NCI-H1048 (cell line): ENCODE measurements around the gene C20orf173.

ENCODE experiments used
- DNase-seq: peaks from one replicate; lab custom pipeline; 2025; lab: John Stamatoyannopoulos, UW

Gene C20orf173

DNA sequence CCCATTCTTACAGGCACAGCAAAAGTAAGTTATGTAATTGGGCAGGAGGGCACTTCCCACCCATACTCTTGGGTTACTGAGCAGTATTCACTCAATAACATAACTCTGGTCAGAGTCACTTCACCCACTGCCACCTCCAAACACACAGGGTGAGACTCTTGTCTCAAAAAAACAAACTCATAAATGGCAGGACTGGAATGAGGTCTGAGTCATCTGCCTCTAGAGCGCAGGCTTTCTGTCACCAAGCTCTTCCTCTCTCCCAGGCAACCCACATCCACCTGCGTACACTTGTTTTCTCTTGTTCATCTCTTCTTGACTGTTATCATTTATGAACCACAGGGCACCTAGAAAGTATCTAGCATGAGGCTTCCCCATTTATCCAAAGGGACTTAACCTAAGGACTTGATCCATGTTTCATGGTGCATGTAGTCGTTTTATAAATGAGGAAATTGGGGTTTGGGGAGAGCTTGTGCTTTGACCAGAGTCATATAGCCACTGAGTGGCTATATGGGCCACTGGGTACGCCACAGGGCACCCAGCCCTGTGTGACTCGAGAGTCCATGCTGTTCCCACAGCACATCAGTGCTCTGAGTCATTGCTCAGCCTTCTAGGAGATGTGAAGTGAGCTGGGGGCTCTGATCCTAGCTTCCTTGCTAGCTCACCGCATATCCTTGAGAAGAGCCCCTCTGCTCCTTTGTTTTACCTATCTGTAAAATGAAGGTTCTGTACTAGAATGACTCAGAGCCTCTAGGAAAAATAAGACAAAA lies 22.4 kb downstream of the C20orf173 start:
- no peak for DNase-seq

DNA sequence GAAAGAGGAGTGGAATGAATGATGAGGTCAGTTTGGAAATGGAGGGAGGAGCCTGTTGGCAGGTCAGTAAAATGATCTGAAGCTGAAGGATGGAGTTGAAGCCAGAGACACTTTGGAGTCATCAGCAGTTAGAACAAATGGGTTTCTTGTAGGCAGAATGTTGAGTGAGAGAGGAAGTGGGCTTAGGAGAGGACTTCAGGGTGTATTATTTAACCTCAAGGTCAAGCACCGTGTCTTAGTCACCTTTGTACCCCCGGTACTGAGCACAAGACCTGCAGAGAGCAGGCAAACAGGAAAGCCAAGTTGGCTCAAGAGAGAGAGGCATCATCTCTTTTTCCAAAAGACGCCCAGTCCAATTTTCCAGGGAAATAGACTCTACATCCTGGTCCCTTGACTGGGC lies 23.3 kb downstream of the C20orf173 start:
- DNase-seq = no peak

DNA sequence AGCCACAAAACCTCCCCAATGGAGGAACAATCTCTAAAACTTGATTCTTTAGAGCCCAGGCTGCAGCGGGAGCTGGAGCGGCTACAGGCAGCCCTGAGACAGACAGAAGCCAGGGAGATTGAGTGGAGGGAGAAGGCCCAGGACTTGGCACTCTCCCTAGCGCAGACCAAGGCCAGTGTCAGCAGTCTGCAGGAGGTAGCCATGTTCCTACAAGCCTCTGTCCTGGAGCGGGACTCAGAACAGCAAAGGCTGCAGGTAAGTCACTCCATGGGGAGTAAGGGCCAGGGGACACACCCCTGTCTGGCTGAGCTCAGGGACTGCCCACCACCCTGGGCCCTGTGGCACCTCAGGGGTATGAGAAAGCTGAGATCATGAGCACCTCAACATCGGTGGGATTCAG lies 24.7 kb downstream of the C20orf173 start:
- DNase-seq = no peak

DNA sequence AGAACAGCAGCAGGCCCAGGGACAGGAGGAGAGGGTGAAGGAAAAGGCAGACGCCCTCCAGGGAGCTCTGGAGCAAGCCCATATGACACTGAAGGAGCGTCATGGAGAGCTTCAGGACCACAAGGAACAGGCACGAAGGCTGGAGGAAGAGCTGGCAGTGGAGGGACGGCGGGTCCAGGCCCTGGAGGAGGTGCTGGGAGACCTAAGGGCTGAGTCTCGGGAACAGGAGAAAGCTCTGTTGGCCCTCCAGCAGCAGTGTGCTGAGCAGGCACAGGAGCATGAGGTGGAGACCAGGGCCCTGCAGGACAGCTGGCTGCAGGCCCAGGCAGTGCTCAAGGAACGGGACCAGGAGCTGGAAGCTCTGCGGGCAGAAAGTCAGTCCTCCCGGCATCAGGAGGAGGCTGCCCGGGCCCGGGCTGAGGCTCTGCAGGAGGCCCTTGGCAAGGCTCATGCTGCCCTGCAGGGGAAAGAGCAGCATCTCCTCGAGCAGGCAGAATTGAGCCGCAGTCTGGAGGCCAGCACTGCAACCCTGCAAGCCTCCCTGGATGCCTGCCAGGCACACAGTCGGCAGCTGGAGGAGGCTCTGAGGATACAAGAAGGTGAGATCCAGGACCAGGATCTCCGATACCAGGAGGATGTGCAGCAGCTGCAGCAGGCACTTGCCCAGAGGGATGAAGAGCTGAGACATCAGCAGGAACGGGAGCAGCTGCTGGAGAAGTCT lies 25.5 kb downstream of the C20orf173 start:
- DNase-seq = no peak

DNA sequence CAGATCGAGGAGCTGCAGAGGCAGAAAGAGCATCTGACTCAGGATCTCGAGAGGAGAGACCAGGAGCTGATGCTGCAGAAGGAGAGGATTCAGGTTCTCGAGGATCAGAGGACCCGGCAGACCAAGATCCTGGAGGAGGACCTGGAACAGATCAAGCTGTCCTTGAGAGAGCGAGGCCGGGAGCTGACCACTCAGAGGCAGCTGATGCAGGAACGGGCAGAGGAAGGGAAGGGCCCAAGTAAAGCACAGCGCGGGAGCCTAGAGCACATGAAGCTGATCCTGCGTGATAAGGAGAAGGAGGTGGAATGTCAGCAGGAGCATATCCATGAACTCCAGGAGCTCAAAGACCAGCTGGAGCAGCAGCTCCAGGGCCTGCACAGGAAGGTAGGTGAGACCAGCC lies 26.2 kb downstream of the C20orf173 start:
- DNase-seq = no peak

DNA sequence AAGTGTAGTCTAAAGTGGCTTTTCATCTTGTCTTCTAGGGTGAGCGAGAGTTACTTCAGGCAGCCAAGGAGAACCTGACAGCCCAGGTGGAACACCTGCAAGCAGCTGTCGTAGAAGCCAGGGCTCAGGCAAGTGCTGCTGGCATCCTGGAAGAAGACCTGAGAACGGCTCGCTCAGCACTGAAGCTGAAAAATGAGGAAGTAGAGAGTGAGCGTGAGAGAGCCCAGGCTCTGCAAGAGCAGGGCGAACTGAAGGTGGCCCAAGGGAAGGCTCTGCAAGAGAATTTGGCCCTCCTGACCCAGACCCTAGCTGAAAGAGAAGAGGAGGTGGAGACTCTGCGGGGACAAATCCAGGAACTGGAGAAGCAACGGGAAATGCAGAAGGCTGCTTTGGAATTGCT lies 27.1 kb downstream of the C20orf173 start:
- DNase-seq = no peak

DNA sequence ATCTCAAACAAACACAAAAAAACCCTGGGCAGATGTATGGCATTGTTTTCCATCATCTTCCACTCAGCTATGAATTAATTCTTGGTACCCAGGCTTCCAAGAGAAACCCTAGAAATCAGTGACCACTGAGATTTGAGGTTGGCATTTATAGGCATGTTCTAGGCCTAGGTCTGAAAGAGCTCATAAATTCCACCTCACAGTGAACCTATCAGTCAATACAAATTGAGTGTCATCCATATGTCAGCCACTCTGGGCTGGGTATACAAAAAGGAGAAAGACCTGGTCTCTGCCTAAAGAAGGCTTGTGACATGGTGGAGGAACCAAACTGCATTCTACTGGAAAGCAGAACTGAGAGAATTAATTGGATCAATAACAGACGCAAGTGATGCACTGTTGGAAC lies 30.2 kb downstream of the C20orf173 start:
- no peak for DNase-seq

DNA sequence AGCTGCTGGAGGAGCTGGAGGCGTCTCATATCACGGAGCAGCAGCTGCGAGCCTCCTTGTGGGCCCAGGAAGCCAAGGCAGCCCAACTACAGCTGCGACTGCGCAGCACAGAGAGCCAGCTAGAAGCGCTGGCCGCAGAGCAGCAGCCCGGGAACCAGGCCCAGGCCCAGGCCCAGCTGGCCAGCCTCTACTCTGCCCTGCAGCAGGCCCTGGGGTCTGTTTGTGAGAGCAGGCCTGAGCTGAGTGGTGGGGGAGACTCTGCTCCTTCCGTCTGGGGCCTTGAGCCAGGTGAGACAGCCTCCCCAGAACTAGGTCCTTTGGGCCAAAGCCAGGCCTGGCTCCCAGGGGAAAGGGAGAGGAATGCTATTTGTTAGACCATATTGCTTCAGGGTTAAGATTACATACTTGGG lies 31.7 kb downstream of the C20orf173 start:
- no peak for DNase-seq

DNA sequence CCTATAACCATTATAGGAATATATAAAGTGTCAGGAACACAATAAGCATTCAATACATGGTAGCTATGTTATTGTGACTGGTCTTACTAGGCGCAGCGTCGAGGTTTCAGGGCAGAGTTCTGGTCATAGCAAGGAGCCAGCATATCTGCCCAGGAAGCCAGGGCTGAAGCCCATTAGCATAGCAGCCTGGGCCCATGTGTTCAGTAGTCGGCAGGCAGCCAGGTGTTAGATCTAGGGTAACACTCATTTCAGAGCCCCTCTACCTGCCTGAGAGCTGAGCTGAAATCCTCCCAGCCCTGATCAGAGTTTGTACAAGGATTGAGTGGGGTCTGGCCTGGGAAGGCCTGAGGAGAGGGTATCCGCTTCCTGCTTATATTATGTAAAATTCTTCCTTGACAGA lies 32.1 kb downstream of the C20orf173 start:
- DNase-seq = no peak

DNA sequence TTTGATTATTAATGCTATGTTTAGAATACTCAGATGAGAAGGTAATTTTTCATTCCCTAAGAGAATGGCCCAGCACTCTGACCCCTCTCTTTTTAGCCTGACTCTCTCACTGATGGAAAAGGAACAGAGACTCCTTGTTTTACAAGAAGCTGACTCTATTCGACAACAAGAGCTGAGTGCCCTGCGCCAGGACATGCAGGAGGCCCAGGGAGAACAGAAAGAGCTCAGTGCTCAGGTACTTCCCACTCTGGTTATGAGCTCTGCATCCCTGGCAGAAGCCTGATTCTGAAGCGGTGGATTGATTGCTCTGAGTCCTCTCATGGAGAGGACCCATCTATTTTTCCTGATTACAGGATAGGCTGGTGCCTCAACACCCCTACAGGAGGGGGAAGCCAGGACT lies 33.0 kb downstream of the C20orf173 start:
- no peak for DNase-seq

DNA sequence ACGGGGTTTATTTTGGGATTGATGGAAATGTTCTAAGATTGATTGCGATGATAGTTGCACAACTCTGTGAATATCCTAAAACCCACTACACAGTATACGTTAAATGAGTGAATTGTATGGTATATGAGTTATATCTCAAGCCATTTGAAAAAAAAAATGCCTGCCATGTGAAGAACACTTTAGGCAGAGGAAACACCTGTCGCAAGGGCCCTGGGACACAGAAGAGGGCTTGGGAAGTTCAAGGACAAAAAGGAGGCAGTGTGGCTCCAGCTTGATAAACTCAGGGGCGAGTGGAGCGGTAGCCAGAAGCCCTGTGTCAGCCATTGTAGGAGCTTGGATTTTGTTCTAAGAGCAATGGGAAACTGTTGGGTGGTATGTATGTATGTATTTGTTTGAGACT lies 37.1 kb downstream of the C20orf173 start:
- DNase-seq = no peak

DNA sequence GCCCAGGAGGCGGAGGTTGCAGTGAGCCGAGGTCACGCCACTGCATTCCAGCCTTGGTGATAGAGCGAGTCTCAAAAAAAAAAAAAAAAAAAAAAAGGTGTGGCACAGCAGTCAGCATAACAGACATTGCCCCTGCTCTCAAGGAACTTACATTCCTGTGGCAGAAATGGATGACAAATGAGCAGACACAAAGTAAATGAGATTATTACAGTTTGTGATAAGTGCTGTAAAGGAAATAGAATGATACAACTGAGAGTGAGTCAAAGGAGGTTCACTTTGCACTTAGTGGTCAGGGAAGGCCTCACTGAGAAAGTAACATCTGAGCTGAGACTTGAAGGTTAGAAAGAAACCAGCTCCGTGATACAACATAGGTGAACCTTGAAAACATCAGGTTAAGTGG lies 37.6 kb downstream of the C20orf173 start:
- DNase-seq = no peak

DNA sequence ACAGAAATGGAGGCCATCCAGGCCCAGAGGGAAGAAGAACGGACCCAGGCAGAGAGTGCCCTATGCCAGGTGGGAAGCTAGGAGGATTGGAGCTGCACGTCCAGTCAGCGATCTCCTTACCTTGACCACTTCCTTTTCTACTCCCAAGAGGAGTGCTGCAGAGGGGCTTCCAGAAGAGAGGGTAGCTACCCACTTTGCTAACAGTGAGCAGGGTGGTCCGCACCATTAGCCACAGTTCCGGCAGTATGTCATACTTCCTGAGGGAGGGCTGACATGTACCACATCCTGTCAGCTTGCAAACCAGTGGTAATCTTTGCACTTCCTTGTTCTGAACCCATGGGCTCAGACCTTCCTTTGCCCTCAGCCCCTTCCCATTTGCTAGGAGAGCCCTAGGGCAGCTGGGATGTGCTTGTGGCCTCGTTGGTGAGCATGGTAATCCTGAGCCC lies 38.7 kb downstream of the C20orf173 start:
- no peak for DNase-seq

DNA sequence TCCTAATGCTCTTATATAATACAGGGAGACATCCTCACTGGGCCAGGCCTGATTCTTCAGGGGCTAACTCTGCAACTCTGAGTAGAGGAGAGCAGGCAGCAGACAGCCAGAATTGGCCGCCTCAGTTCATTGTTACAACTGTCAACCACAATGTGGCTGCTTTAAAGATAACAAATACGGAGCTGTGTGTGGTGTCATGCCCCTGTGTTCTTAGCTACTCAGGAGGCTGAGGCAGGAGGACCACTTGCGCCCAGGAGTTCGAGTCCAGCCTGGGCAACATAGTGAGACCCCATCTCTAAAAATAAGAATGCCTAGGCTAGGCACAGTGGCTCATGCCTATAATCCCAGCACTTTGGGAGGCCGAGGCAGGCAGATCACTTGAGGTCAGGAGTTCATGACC lies 39.7 kb downstream of the C20orf173 start:
- DNase-seq = no peak

DNA sequence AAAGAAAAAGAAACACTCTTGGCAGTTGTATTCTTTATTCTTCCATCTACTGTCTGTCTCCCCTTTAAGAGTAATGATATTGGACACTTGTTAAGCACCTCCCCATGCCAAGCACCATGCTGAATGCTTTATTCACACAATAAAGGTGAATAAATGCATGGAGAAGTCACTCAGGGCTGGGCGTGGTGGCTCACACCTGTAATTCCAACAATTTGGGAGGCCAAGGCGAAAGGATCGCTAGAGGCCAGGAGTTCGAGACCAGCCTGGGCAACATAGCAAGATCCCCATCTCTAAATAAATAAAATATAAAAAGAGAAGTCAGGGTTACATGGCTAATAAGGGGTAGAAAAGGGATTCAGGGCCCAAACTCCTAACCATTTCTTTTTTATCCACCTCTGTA lies 42.0 kb downstream of the C20orf173 start:
- DNase-seq = no peak

DNA sequence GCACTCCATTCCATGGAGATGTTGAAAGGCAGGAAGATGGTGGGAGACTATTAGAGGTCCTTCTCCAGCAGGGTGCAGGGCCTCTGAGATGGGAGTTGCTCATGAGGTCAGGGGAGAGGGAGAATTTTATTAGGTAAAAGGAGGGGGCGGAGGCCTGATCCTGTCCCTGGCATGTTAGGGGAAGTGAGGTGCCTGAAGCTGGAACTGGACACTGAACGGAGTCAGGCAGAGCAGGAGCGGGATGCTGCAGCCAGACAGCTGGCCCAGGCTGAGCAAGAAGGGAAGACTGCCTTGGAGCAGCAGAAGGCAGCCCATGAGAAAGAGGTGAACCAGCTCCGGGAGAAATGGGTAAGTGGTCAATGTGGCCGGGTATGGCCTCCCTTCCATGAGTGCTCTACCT lies 49.7 kb downstream of the C20orf173 start:
- DNase-seq = no peak

DNA sequence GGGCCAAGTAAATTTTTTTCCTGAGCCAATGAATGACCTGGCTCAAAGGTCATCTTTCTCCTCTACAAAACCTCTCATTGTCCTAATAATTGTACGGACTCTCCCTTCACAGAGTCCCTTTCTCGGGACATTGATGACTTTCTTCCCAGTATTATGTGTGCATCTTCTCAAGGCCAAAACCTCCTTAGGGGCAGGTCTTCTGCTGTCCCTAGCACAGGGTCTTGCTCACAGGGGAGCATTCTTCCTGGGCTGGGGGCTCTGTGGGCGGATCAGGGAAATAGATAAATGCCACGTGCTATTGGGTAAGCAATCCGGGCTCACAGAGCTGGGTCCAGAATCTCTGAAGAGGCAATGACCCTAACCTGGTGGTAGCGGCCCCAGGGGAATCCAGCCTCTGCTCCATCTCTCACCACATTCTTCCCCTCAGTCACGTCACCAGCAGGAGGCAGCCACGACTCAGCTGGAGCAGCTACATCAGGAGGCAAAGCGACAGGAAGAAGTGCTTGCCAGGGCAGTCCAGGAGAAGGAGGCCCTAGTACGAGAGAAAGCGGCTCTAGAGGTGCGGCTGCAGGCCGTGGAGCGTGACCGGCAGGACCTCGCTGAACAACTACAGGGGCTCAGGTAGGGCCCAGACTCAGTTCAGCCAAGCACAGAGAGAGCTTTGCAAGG lies 50.5 kb downstream of the C20orf173 start:
- DNase-seq = no peak
